Measurements from ENCODE around the gene UFM1. TPM values are rescaled to one million over a fixed set of nuclear protein-coding genes. Genes with fewer than 3 reads are reported as not detected.
"Not testable (repeated sequence)": the region's sequence is repeated elsewhere in the genome, so short reads cannot be mapped to it uniquely, and the experiment has no call there.

UFM1 gene
- total RNA-seq, 1 donor from 2014 or later = 247 TPM

DNA sequence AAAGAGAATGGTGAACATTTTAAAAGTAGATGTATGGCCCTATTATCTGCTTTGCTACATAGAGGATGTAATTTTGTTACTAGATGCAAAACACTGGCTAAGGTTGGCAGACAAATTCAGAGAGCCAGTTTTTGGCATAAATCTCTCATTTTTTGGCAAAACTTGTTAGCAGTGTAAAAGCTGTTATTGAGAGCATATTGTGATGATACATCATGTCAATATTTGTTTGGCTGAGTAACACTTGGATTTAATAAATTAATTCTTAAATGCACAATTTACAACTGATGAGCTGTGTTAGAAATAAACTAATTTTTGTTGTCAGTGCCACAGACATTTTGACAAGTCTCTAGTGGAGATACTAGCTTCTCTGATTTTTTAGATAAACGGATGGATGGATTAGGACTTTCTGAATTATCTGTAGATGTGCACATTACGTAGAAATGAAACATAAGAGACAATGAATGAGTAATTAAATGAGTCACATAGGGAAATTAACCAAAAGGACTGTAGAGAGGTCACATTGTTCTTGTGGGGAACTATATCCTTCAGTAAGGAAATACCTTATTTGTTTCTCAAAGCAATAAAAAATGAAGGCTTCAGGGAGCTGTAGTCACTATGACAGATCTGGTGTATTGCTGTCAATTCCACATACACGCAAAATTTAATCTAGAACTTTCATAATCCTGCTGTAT is 17.4 kb downstream of the UFM1 start:
- DNase-seq = no peak

GRCh38 chr13:38369058-38369457 is 19.4 kb downstream of the UFM1 start:
- no peak for DNase-seq

GRCh38 chr13:38370096-38370495 is 20.4 kb downstream of the UFM1 start:
- not testable (repeated sequence) for DNase-seq

- no peak for DNase-seq
Observed at GRCh38 chr13:38372820-38373383, 23.3 kb downstream of the UFM1 start.

DNA sequence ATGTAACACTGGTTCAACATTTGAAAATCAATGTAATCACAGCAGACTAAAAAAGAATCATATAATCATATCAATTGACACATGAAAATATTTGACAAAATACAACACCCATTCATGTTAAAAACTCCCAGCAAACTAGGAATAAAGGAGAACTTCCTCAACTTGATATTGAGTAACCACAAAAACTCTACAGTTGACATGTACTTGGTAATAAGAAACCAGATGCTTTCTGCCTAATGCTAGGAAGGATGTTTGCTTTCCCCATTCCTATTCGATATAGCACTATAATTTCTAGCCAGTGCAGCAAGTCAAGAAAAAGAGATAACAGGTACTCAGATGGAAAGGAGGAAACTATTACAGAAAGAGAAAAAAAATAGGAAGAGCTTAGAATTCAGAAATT is 26.9 kb downstream of the UFM1 start:
- no peak for DNase-seq

GRCh38 chr13:38381890-38382289 is 32.2 kb downstream of the UFM1 start:
- no peak for DNase-seq

GRCh38 chr13:38382946-38383345 is 33.3 kb downstream of the UFM1 start:
- no peak for DNase-seq

GRCh38 chr13:38384171-38384570 is 34.5 kb downstream of the UFM1 start:
- no peak for DNase-seq

GRCh38 chr13:38385153-38385891 is 35.7 kb downstream of the UFM1 start:
- no peak for DNase-seq

DNA sequence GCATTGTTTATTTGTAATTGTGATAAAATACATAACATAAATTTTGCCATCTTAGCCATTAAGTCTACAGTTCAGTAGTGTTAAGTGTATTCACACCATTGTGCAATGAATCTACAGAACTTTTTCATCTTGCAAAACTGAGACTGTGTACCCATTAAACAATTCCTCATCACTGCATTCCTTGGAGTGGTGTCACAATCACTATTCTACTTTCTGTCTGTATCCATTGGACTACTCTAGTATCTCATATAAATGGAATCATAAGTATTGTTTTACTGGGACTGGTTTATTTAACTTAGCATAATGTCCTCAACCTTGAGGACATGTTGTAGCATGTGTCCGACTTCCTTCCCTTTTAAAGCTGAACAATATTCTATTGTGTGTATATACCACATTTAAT is 36.8 kb downstream of the UFM1 start:
- no peak for DNase-seq

DNA sequence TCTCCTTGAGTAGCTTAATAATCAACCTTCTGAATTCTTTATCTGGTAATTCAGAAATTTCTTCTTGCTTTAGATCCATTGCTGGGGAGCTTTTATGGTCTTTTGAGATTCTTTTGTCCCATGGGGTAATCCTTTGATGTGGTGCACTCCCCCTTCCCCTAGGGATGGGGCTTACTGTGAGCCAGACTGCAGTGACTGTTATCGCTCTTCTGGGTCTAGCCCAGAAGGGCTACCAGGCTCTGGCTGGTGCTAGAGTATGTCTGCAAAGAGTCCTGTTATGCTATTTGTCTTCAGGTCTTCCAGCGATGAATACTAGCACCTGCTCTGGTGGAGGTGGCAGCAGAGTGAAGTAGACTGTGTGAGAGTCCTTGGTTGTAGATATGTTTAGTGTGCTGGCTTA is 41.7 kb downstream of the UFM1 start:
- no peak for DNase-seq

- DNase-seq = no peak
Observed at GRCh38 chr13:38394777-38395496, 45.3 kb downstream of the UFM1 start.

- no peak for DNase-seq
Observed at GRCh38 chr13:38395497-38395788, 45.8 kb downstream of the UFM1 start.

GRCh38 chr13:38398711-38399493 is 49.3 kb downstream of the UFM1 start:
- DNase-seq = no peak

DNA sequence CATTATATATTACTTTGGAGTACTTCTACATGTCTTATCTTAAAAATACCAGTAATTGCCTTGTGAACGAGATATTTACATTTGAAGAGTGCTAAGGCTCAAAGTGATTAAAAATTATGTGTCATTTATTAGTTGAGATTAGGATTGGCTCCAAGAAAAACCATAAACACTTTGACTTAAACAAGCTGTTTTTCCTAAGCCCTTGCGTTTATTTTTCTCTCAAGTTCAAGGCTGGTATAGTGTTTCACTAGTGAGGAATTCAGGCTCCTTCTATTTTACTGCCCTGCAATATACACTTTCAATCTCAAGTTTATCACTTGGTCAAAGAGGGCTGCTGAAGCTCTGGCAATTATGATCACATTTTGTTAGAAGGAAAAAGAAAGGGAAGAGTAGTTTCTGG is 49.9 kb downstream of the UFM1 start:
- no peak for DNase-seq

- no peak for DNase-seq
Observed at GRCh38 chr13:38401276-38401675, 51.6 kb downstream of the UFM1 start.

GRCh38 chr13:38405216-38405615 is 55.6 kb downstream of the UFM1 start:
- no peak for DNase-seq

GRCh38 chr13:38409771-38410170 is 60.1 kb downstream of the UFM1 start:
- DNase-seq = no peak

DNA sequence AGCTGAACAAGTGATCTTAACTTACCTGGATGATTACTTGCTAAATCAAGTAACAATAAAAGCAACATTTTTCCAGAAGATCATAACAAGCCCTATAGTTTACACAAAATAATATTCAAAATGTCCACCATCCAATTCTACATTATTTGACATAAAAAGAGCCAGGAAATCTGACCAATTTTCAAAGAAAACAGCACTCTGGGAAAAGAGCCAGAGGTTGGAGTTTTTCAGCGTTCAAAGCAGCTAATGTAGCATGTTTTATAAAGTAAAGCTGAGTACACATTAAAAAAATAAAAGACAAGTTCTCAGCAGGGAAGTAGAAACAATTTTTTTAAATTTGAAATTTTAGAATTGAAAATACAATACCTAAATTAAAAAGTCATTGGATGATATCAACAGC is 62.6 kb downstream of the UFM1 start:
- DNase-seq = no peak
